ENCODE results near the gene FHDC1.
A peak's percentile ranks its signal among the peaks of the same experiment; 100 is the strongest.

Gene FHDC1

GRCh38 chr4:152983774-152984411 lies 47.8 kb downstream of the FHDC1 start:
- no peak for DNase-seq

GRCh38 chr4:152988721-152989553 lies 52.8 kb downstream of the FHDC1 start:
- no peak for DNase-seq

- no peak for DNase-seq
Measured at GRCh38 chr4:152989554-152989970, 53.4 kb downstream of the FHDC1 start.

- DNase-seq, result peak; percentile 18
Measured at GRCh38 chr4:152990471-152991131, 54.5 kb downstream of the FHDC1 start.

- DNase-seq, result no peak
Measured at GRCh38 chr4:152991398-152991797, 55.3 kb downstream of the FHDC1 start.

GRCh38 chr4:152992027-152992426 lies 55.9 kb downstream of the FHDC1 start:
- peak; percentile 85 for DNase-seq

- DNase-seq, result no peak
Measured at GRCh38 chr4:152992466-152992865, 56.3 kb downstream of the FHDC1 start.

GRCh38 chr4:152994038-152994437 lies 57.9 kb downstream of the FHDC1 start:
- no peak for DNase-seq

GRCh38 chr4:152996111-152996571 lies 60.0 kb downstream of the FHDC1 start:
- no peak for DNase-seq

- DNase-seq, result no peak
Measured at GRCh38 chr4:152996672-152997071, 60.5 kb downstream of the FHDC1 start.

GRCh38 chr4:152997288-152997687 lies 61.2 kb downstream of the FHDC1 start:
- DNase-seq, result no peak

- DNase-seq, result no peak
Measured at GRCh38 chr4:152997771-152998487, 61.8 kb downstream of the FHDC1 start.

GRCh38 chr4:152998861-152999260 lies 62.7 kb downstream of the FHDC1 start:
- DNase-seq, result no peak

- no peak for DNase-seq
Measured at GRCh38 chr4:152999346-153000075, 63.4 kb downstream of the FHDC1 start.

GRCh38 chr4:153000076-153000420 lies 63.9 kb downstream of the FHDC1 start:
- DNase-seq, result no peak

- DNase-seq, result no peak
Measured at GRCh38 chr4:153001626-153002025, 65.5 kb downstream of the FHDC1 start.

GRCh38 chr4:153002110-153002509 lies 66.0 kb downstream of the FHDC1 start:
- DNase-seq, result no peak

- no peak for DNase-seq
Measured at GRCh38 chr4:153004081-153004850, 68.1 kb downstream of the FHDC1 start.

GRCh38 chr4:153005899-153006381 lies 69.8 kb downstream of the FHDC1 start:
- no peak for DNase-seq

- DNase-seq, result no peak
Measured at GRCh38 chr4:153008578-153009199, 72.6 kb downstream of the FHDC1 start.

GRCh38 chr4:153010146-153010545 lies 74.0 kb downstream of the FHDC1 start:
- no peak for DNase-seq

Data from DMS153 (cell line).